Esophagus (tissue), 2 donors: ENCODE data around the gene RHOBTB3. TPM values are rescaled to one million over a fixed set of nuclear protein-coding genes. Genes with fewer than 3 reads are reported as not detected.

Experiments used
- H3K27ac ChIP-seq, 2 donors: one replicate each; pipeline ENCODE4 v1.5.1; 2013; ENCODE audit warnings: low read depth in 2 of 2, mild to moderate bottlenecking in 2 of 2, inconsistent platforms in 1 of 2, low read length in 1 of 2, moderate library complexity in 1 of 2
- H3K27me3 ChIP-seq, 2 donors: one replicate each; pipeline ENCODE4 v1.6.1; 2013; ENCODE audit warnings: low read length in 2 of 2, control low read depth in 1 of 2, mild to moderate bottlenecking in 1 of 2; ENCODE audit not compliant: insufficient read depth in 2 of 2, control insufficient read depth in 1 of 2
- H3K36me3 ChIP-seq, 2 donors: one replicate each; pipeline ENCODE4 v1.6.1; 2013; ENCODE audit warnings: low read length in 1 of 2; ENCODE audit not compliant: control insufficient read depth in 2 of 2, insufficient read depth in 2 of 2
- H3K4me1 ChIP-seq, 2 donors: one replicate each; pipeline ENCODE4 v1.6.1; 2013; ENCODE audit warnings: low read length in 1 of 2; ENCODE audit not compliant: control insufficient read depth in 2 of 2, insufficient read depth in 2 of 2
- H3K4me3 ChIP-seq, 2 donors: one replicate each; pipeline ENCODE4 v1.5.1; 2013; ENCODE audit warnings: low read length in 2 of 2, mild to moderate bottlenecking in 2 of 2, low read depth in 1 of 2, moderate library complexity in 1 of 2
- H3K9me3 ChIP-seq, 2 donors: one replicate each; pipeline ENCODE4 v1.6.1; 2013; ENCODE audit warnings: mild to moderate bottlenecking in 2 of 2, low read depth in 1 of 2, low read length in 1 of 2, moderate library complexity in 1 of 2; ENCODE audit not compliant: control insufficient read depth in 2 of 2, insufficient read depth in 1 of 2
- WGBS, 2 donors: extraction: QIAGEN DNeasy Blood & Tissue Kit; methylation state at CpG; one replicate each; pipeline ENCODE4 v1.1.7; 2013; 5-methylcytosine and 5-hydroxymethylcytosine counted together
- polyA plus RNA-seq, 2 donors: library from polyadenylated mRNA; stranded (reverse); fragments of 200-250 nt; gene quantifications; one replicate each; pipeline ENCODE4 v1.2.3, GENCODE V29; 2013
- donor health status: healthy with polysubstance abuse.
- donor health status: Bipolar disorder and iron deficiency.

The RHOBTB3 gene
- polyA plus RNA-seq, 2 donors = 3.5 to 3.8 TPM

GRCh38 chr5:95725071-95725820 lies 5.9 kb upstream of the RHOBTB3 start:
- Histone ChIP-seq H3K9me3 (no peaks in the 10 kb centered on the region), H3K27me3 (no peaks in the 10 kb centered on the region), H3K4me3 (no peak overlapping the region), H3K27ac (no peak overlapping the region), H3K4me1 (no peaks in the 10 kb centered on the region), H3K36me3 (no peaks in the 10 kb centered on the region)
- 70 to 83% methylated on average over 5 of the region's 5 CpGs for WGBS, 2 donors

- no peak overlapping the region for H3K27ac ChIP-seq
- H3K27me3 ChIP-seq = no peaks in the 10 kb centered on the region
- H3K4me1 ChIP-seq = no peaks in the 10 kb centered on the region
- no peak overlapping the region for H3K4me3 ChIP-seq
- no peaks in the 10 kb centered on the region for H3K36me3 ChIP-seq
- no peaks in the 10 kb centered on the region for H3K9me3 ChIP-seq
- 72 to 76% methylated on average over 4 of the region's 4 CpGs for WGBS, 2 donors
Observed at GRCh38 chr5:95725937-95726810, 5.0 kb upstream of the RHOBTB3 start.

GRCh38 chr5:95726811-95727763 lies 4.0 kb upstream of the RHOBTB3 start:
- Histone ChIP-seq H3K27ac (no peak overlapping the region), H3K36me3 (no peaks in the 10 kb centered on the region), H3K9me3 (no peaks in the 10 kb centered on the region), H3K4me3 (no peak overlapping the region), H3K27me3 (peaks cover 0 to 2% of the 10 kb centered on the region in 2 donors), H3K4me1 (peaks cover 0 to 5% of the 10 kb centered on the region in 2 donors)
- 64 to 70% methylated on average over 5 of the region's 5 CpGs for WGBS, 2 donors

GRCh38 chr5:95727764-95728191 lies 3.4 kb upstream of the RHOBTB3 start:
- H3K27me3 ChIP-seq = peaks cover 0 to 2% of the 10 kb centered on the region in 2 donors
- WGBS, 2 donors = 30 to 44% methylated on average over 2 of the region's 2 CpGs
- H3K9me3 ChIP-seq = no peaks in the 10 kb centered on the region
- no peak overlapping the region for H3K4me3 ChIP-seq
- peaks cover 0 to 5% of the 10 kb centered on the region in 2 donors for H3K4me1 ChIP-seq
- H3K27ac ChIP-seq = peak overlapping the region in 1 of 2 donors; percentile 31
- no peaks in the 10 kb centered on the region for H3K36me3 ChIP-seq

GRCh38 chr5:95728494-95729114 lies 2.5 kb upstream of the RHOBTB3 start:
- H3K27ac ChIP-seq = no peak overlapping the region
- peaks cover 0 to 5% of the 10 kb centered on the region in 2 donors for H3K4me1 ChIP-seq
- no peak overlapping the region for H3K4me3 ChIP-seq
- 88 to 91% methylated on average over 3 of the region's 3 CpGs for WGBS, 2 donors
- H3K9me3 ChIP-seq = no peaks in the 10 kb centered on the region
- peaks cover 0 to 2% of the 10 kb centered on the region in 2 donors for H3K27me3 ChIP-seq
- H3K36me3 ChIP-seq = no peaks in the 10 kb centered on the region

- H3K27me3 ChIP-seq = peaks cover 0 to 2% of the 10 kb centered on the region in 2 donors
- H3K4me1 ChIP-seq = peaks cover 0 to 5% of the 10 kb centered on the region in 2 donors
- no peaks in the 10 kb centered on the region for H3K36me3 ChIP-seq
- H3K9me3 ChIP-seq = no peaks in the 10 kb centered on the region
- no peak overlapping the region for H3K4me3 ChIP-seq
- no peak overlapping the region for H3K27ac ChIP-seq
- WGBS, 2 donors = 93 to 94% methylated on average over 8 of the region's 8 CpGs
Observed at GRCh38 chr5:95729115-95730010, 1.8 kb upstream of the RHOBTB3 start.

- WGBS, 2 donors = 37 to 46% methylated on average over 11 of the region's 11 CpGs
- Histone ChIP-seq H3K4me3 (peak overlapping the region in 1 of 2 donors; percentile 54), H3K27ac (peak overlapping the region in 1 of 2 donors; percentile 93), H3K4me1 (peaks cover 0 to 5% of the 10 kb centered on the region in 2 donors), H3K9me3 (no peaks in the 10 kb centered on the region), H3K36me3 (no peaks in the 10 kb centered on the region), H3K27me3 (peaks cover 0 to 2% of the 10 kb centered on the region in 2 donors)
Observed at GRCh38 chr5:95730011-95730700, 980 bp upstream of the RHOBTB3 start.
